GM12874 (cell line): ENCODE measurements around the gene ABCA1.

ENCODE experiments used
- TF ChIP-seq, protein P1 (sequence below): IDR thresholded peaks from 2 replicates; pipeline ENCODE4 v1.5.1; 2011; ENCODE audit warnings: low read depth, mild to moderate bottlenecking, control low read depth, low read length, moderate library complexity; ENCODE audit not compliant: insufficient read depth

ABCA1 gene

DNA sequence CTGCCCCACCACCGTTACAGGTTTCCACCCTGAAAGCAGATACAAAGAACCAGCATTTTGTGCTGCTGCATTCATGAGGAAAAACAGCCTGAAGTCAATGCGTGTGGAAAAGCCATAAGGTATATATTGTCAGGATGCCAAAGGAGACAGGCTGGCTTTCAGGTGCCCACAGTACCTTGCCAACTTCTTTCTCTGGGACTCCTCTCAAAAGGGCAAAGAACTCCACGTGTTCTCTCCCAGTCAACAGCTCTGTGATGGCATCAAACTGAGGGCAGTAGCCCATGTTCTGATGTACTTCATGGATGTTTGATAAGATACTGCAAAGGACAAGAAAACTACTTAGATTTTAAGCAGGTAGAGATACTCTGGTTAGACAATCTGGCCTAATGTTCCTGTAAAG is 139.7 kb downstream of the ABCA1 start:
- TF ChIP-seq, protein P1, sequence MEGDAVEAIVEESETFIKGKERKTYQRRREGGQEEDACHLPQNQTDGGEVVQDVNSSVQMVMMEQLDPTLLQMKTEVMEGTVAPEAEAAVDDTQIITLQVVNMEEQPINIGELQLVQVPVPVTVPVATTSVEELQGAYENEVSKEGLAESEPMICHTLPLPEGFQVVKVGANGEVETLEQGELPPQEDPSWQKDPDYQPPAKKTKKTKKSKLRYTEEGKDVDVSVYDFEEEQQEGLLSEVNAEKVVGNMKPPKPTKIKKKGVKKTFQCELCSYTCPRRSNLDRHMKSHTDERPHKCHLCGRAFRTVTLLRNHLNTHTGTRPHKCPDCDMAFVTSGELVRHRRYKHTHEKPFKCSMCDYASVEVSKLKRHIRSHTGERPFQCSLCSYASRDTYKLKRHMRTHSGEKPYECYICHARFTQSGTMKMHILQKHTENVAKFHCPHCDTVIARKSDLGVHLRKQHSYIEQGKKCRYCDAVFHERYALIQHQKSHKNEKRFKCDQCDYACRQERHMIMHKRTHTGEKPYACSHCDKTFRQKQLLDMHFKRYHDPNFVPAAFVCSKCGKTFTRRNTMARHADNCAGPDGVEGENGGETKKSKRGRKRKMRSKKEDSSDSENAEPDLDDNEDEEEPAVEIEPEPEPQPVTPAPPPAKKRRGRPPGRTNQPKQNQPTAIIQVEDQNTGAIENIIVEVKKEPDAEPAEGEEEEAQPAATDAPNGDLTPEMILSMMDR = no peak

DNA sequence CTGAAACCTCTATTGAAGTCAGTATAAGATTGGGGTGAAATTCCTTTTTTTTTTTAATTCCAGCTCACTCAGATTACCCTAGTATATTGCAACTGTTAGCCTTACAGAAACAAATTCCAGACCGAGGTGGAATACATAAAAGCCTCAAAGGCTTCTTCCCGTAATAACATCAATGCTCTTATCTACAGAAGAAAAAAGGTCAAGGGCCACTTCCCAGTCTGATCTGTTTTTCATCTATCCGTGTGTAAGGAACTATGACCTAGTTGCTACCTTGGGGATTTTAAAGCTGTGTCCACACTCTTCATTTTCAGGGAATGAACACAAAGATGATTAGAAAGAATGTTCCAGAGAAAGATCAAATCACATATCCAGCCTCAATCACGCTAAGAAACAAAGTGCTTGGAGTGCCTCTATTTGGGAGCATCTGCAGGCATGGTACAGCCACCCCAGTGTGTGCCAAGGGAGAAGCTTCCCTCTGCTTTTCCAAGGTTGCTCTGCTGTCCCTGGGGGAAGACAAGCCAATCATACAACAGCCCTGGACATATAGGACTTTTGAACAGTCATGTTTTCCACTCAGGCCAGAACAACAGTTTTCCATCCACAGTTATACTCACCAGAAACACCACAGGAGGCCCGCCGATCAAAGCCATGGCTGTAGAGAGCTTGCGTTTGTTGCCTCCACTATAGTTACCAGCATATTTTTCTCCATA is 140.5 kb downstream of the ABCA1 start:
- TF ChIP-seq, protein P1 = no peak

DNA sequence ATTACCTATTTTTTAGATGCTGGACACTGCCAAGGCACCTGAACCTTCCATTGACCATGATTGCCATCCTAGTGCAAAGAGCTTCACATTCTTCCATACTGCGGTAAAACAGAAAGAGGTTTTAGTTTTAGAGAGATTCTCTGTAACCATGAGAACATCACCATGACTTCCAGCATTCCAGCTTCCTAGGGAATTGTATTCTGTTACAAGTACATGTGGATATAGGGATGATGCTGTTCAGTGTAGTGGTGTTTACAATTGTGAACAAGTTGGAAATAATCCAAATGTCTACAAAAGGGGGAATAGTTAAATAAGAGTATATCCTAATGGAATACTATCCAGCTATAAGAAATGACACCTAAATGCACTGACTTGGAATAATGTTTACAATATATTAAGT is 141.7 kb downstream of the ABCA1 start:
- TF ChIP-seq, protein P1 = no peak

DNA sequence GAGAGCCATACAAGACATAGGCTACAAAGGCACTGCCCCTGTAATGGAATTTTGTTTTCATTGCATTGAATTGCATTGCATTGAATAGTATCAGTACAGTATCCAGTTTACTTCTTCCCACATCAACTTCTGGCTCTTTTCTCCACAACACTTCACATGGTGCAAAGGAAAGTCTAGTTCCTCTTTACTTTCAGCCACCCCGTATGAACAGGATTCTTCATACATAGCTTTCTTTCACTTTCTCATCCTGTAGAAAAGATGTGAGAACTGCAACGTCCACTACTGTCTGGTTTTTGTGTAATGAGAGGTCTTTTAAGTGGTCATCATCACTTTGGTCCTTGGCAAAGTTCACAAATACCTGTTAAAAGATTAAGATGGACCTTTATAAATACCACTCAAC is 143.9 kb downstream of the ABCA1 start:
- TF ChIP-seq, protein P1 = no peak

DNA sequence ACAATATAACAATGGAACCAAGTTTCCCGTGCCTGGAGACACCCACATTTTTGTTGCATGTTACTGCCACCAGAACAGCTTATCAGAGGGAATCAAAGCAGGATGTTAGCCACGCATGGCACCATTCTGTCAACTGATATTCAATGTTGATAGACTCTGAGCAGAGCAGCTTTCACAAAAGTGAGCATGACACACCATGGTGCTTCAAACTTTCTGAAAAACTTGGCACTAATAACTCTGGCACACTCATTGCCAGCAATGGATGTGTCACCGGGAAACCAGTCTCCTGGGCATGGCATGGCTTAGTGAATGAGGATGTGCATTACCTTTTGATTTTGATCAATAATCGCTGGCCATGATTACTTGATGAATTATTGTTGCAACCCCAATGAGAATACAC is 144.4 kb downstream of the ABCA1 start:
- TF ChIP-seq, protein P1 = no peak

DNA sequence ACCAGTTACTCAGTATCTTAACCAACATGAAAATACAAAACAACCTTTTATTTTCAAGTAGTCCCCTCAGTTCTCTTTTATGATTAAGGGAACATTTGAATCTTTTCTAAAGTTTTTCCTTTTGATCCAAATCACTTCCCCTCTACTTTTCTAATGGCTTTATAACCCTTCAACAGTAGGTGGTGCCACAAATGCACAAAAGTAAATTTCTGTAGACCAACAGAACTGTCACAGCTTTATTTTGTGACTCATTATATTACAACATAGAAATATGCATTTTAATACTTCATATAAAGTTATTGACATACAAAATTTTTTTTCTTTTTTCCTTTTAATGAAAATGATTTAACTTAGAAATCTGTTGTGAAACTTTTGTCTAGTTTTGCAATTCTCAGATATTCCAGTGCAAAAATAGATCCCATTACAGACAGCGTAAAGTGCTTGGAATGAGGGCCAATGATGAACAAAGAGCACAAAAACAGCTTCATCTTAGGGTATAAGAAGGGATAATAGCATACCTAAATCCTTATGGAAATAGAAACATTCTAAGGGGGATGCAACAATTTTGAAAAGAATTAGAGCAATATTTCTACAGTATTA is 147.1 kb downstream of the ABCA1 start:
- TF ChIP-seq, protein P1 = 0 out of 2 replicates have a peak, but pooled peaks have one; percentile 17

DNA sequence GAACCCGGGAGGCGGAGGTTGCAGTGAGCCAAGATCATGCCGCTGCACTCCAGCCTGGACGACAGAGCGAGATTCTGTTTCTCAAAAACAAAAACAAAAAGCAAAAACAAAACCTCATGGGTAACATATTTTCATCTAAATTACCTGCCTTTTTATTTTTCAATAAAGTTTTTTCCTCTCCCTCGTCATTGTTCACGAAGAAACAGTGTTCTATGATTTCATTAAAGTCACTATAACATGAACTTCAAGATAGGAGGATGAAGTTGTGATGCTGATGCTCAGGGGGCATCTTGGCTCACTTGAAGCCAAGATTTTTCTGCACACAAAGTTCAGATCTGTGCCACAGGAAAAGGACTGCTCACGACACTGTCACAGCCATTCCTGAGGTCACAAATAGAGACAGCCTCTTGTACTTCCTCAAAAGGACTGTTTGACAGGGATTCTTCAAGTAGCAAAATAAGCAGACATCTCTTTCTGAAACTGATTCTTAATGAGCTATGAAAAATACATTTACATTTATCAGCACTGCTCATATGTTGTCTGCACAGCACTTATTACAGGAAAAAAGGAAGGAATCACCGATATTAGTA is 147.9 kb downstream of the ABCA1 start:
- TF ChIP-seq, protein P1 = no peak
